K562 (cell line): ENCODE results near the gene CRAMP1. TPM values are rescaled to one million over a fixed set of nuclear protein-coding genes. Genes with fewer than 3 reads are reported as not detected.

Experiments used
- ATAC-seq: fragments of 200-7000 bp; cut with Tn5 transposase; 3 replicates; pipeline ENCODE4 v1.9.1; 2020; ENCODE audit warnings: moderate library complexity
- BruUV-seq: library from RNA; stranded (reverse); fragments of 400-500 nt; replicated peaks from 2 replicates; lab custom pipeline; 2021; lab: Mats Ljungman, UMichigan
- CTCF ChIA-PET: fragments of 300-600 bp; formaldehyde crosslinking; extraction: SDS; loops from one replicate; lab custom pipeline; 2021; ENCODE audit warnings: low intra/inter-chr PET ratio; lab: Yijun Ruan, JAX
- POLR2A ChIA-PET: fragments of 300-600, 350-650 bp; sonication (Branson Sonifier 250); formaldehyde crosslinking; extraction: SDS; loops from one replicate; lab custom pipeline; 2021; ENCODE audit warnings: antibody characterized with exemption, inconsistent platforms; lab: Yijun Ruan, JAX
- DNase-seq, 4 experiments: peaks; one replicate each; pipeline versions ENCODE4 v3.0.0 to v3.0.0-alpha.2; 2011 to 2018; ENCODE audit warnings: low spot score in 3 of 4, mixed read lengths in 3 of 4; ENCODE audit errors: extremely low read depth in 1 of 4
- FAIRE-seq: peaks from 2 replicates; lab custom pipeline; 2011; peaks lifted over from hg19 to GRCh38; lab: Jason Lieb, UNC
- H2AFZ ChIP-seq: 2 replicates; pipeline ENCODE4 v1.6.0; 2011; ENCODE audit warnings: low read depth, low read length, control low read depth, inconsistent platforms
- H3K27ac ChIP-seq: fragments of 200-600 bp; 3 replicates; pipeline ENCODE4 v1.8.0; 2011; ENCODE audit warnings: low read depth, mild to moderate bottlenecking, control low read depth, inconsistent platforms, low read length, moderate library complexity, mixed read lengths; ENCODE audit errors: extremely low read depth
- H3K27me3 ChIP-seq, 2 experiments: fragments of 300-600 bp in 1 of 2; 2 replicates in 1 of 2; 3 replicates in 1 of 2; pipeline versions ENCODE4 v1.6.0 to v1.8.0; 2011; ENCODE audit warnings: inconsistent platforms in 2 of 2, low read length in 2 of 2, mild to moderate bottlenecking in 1 of 2, mixed read lengths in 1 of 2, moderate library complexity in 1 of 2; ENCODE audit not compliant: control insufficient read depth in 2 of 2, insufficient read depth in 2 of 2
- H3K36me3 ChIP-seq: fragments of 300-600 bp; 3 replicates; pipeline ENCODE4 v1.8.0; 2011; ENCODE audit warnings: mild to moderate bottlenecking, low read length, inconsistent platforms; ENCODE audit not compliant: control insufficient read depth, insufficient read depth
- H3K4me1 ChIP-seq, 2 experiments: fragments of 200-600 bp in 1 of 2; replicated peaks in 1 of 2; 2 replicates in 1 of 2; 3 replicates in 1 of 2; pipeline versions ENCODE4 v1.5.1 to v1.8.0; 2011; ENCODE audit warnings: inconsistent platforms in 2 of 2, low read length in 2 of 2, mild to moderate bottlenecking in 1 of 2, mixed read lengths in 1 of 2, moderate library complexity in 1 of 2; ENCODE audit not compliant: control insufficient read depth in 2 of 2, insufficient read depth in 2 of 2
- H3K4me2 ChIP-seq: 2 replicates; pipeline ENCODE4 v1.6.1; 2011; ENCODE audit warnings: low read length, control low read depth, inconsistent platforms, mixed read lengths; ENCODE audit not compliant: insufficient read depth
- H3K4me3 ChIP-seq: fragments of 200-600 bp; sonication (generic), shearing (Covaris generic); 2 replicates; pipeline ENCODE4 v1.5.1; 2016; ENCODE audit warnings: control low read depth, inconsistent platforms
- H3K79me2 ChIP-seq: fragments of 200-600 bp; 3 replicates; pipeline ENCODE4 v1.8.0; 2011; ENCODE audit warnings: low read length, inconsistent platforms; ENCODE audit not compliant: control insufficient read depth, insufficient read depth
- H3K9ac ChIP-seq, 2 experiments: 2 replicates each; pipeline versions ENCODE4 v1.6.0 to v1.6.1; 2011; ENCODE audit warnings: low read depth in 2 of 2, low read length in 2 of 2, control low read depth in 1 of 2, inconsistent platforms in 1 of 2, mild to moderate bottlenecking in 1 of 2, mixed read lengths in 1 of 2; ENCODE audit not compliant: insufficient read depth in 1 of 2
- H3K9me1 ChIP-seq: one replicate; pipeline ENCODE4 v1.6.0; 2011; ENCODE audit warnings: inconsistent platforms, mild to moderate bottlenecking, low read length, moderate library complexity; ENCODE audit not compliant: control insufficient read depth, insufficient read depth
- H3K9me3 ChIP-seq: replicated peaks from 2 replicates; pipeline ENCODE4 v1.5.1; 2011; ENCODE audit warnings: low read depth, low read length, inconsistent platforms; ENCODE audit not compliant: control insufficient read depth, insufficient read depth
- H4K20me1 ChIP-seq: replicated peaks from 2 replicates; pipeline ENCODE4 v1.6.1; 2011; ENCODE audit warnings: low read length, inconsistent platforms, mixed read lengths; ENCODE audit not compliant: control insufficient read depth, insufficient read depth
- ATF7 ChIP-seq: fragments of 450-650 bp; IDR thresholded peaks from 2 replicates; pipeline ENCODE4 v1.7.1; 2014; ENCODE audit warnings: mild to moderate bottlenecking, moderate library complexity
- CREB1 ChIP-seq, 2 experiments: sonication (generic) in 1 of 2; formaldehyde crosslinking in 1 of 2; IDR thresholded peaks; 2 replicates each; pipeline versions ENCODE4 v1.6.1 to v1.8.0; 2012 to 2022; ENCODE audit warnings: inconsistent platforms in 1 of 2, mild to moderate bottlenecking in 1 of 2, missing genetic modification reagents in 1 of 2, moderate library complexity in 1 of 2
- DPF2 ChIP-seq: fragments of 450-650 bp; IDR thresholded peaks from 2 replicates; pipeline ENCODE4 v1.6.1; 2016
- HNRNPUL1 ChIP-seq: fragments of 200-400 bp; formaldehyde crosslinking; IDR thresholded peaks from 2 replicates; pipeline ENCODE4 v1.6.1; 2017; ENCODE audit warnings: low read length
- NELFE ChIP-seq: IDR thresholded peaks from 2 replicates; pipeline ENCODE4 v1.6.1; 2011; ENCODE audit warnings: mild to moderate bottlenecking; ENCODE audit not compliant: insufficient read depth, insufficient read length
- RBM15 ChIP-seq: fragments of 200-400 bp; formaldehyde crosslinking; IDR thresholded peaks from 2 replicates; pipeline ENCODE4 v1.6.1; 2018; ENCODE audit warnings: mild to moderate bottlenecking, low read length, moderate library complexity; ENCODE audit not compliant: insufficient read depth
- SIN3A ChIP-seq, 2 experiments: fragments of 150-350 bp in 1 of 2; IDR thresholded peaks; 2 replicates each; pipeline ENCODE4 v1.6.1; 2011 to 2016; ENCODE audit warnings: borderline replicate concordance in 2 of 2, low read depth in 2 of 2, low read length in 2 of 2, mild to moderate bottlenecking in 2 of 2, moderate library complexity in 2 of 2; ENCODE audit not compliant: control insufficient read depth in 1 of 2
- SRF ChIP-seq, 2 experiments: fragments of 250-450, 450-650 bp in 1 of 2; sonication (Bioruptor Pico) in 1 of 2; sonication (generic) in 1 of 2; formaldehyde crosslinking; IDR thresholded peaks; 2 replicates each; pipeline versions ENCODE4 v1.5.0 to v1.5.1; 2020 to 2022; ENCODE audit warnings: mild to moderate bottlenecking in 1 of 2, missing genetic modification reagents in 1 of 2
- U2AF1 ChIP-seq: fragments of 200-400 bp; formaldehyde crosslinking; optimal IDR thresholded peaks from 2 replicates; pipeline ENCODE3; 2017; ENCODE audit warnings: mild to moderate bottlenecking, low read depth, low read length, moderate library complexity
- XRCC3 ChIP-seq: fragments of 450-650 bp; IDR thresholded peaks from 2 replicates; pipeline ENCODE4 v1.6.1; 2017; ENCODE audit warnings: mild to moderate bottlenecking, moderate library complexity
- ZHX1 ChIP-seq: fragments of 150-350 bp; conservative IDR thresholded peaks from 2 replicates; pipeline ENCODE4 v1.6.1; 2014; ENCODE audit warnings: low read length
- WGBS: fragments of 100-300 bp; shearing (Covaris generic); methylation state at CpG from one replicate; pipeline ENCODE4 v1.1.6; 2016; ENCODE audit warnings: low coverage, mixed read lengths; ENCODE audit not compliant: insufficient coverage; ENCODE audit errors: missing lambda C conversion rate; 5-methylcytosine and 5-hydroxymethylcytosine counted together
- in situ Hi-C: fragments of 300-500 bp; cut with MboI; formaldehyde crosslinking; loops from 4 replicates; pipeline ENCODE4 v1.15.0; 2018; ENCODE audit warnings: inconsistent platforms, mixed read lengths
- intact Hi-C: fragments of 100-400 bp; cut with micrococcal nuclease; formaldehyde crosslinking; loops from 2 replicates; pipeline ENCODE4 v1.14.2; 2022
- polyA plus RNA-seq, 8 experiments: library from polyadenylated mRNA; depleted of rRNA in 4 of 8; stranded (reverse) in 5 of 8; unstranded in 3 of 8; fragments of >200 nt; fragmentation: Nextera tagmentation in 2 of 8; fragmentation: Illumina TruSeq in 1 of 8; extraction: Ambion mirVana in 2 of 8; extraction: Trizol in 1 of 8; gene quantifications; 2 replicates each; pipeline versions ENCODE4 v1.2.1 to v1.2.3, GENCODE V29; 2011 to 2014; ENCODE audit warnings: inconsistent platforms in 1 of 8, missing spikeins in 1 of 8
- total RNA-seq, 7 experiments: library from RNA; depleted of rRNA in 6 of 7; stranded (reverse); fragments of >200 nt in 6 of 7; fragmentation: Illumina TruSeq in 2 of 7; extraction: Trizol in 2 of 7; gene quantifications; 2 replicates each; pipeline versions ENCODE4 v1.2.1 to v1.2.3, GENCODE V29; 2011 to 2021; ENCODE audit warnings: low replicate concordance in 1 of 7
- TF ChIP-seq, protein P1 (sequence below), 2 experiments: IDR thresholded peaks; 2 replicates each; pipeline ENCODE4 v1.6.1; 2011; ENCODE audit warnings: borderline replicate concordance in 1 of 2, control low read depth in 1 of 2, low read depth in 1 of 2, low read length in 1 of 2, mild to moderate bottlenecking in 1 of 2, mixed read lengths in 1 of 2, moderate library complexity in 1 of 2; ENCODE audit not compliant: insufficient read depth in 1 of 2, insufficient read length in 1 of 2, poor library complexity in 1 of 2, severe bottlenecking in 1 of 2; ENCODE audit errors: extremely low read depth in 1 of 2
- TF ChIP-seq, protein P2 (sequence below): sonication (generic); formaldehyde crosslinking; IDR thresholded peaks from 2 replicates; pipeline ENCODE4 v1.4.0; 2020; ENCODE audit warnings: mild to moderate bottlenecking, missing genetic modification reagents

The CRAMP1 gene
- total and polyA plus RNA-seq, 9 of the 15 experiments (the other 6 are each of a cell fraction or from before 2014, with no cell fraction given) = 0.52 to 20.8 (median 7.5) TPM

GRCh38 chr16:1612320-1613111 lies at the start of gene CRAMP1 (continued):
- TF ChIP-seq ZHX1 = no peak
- TF ChIP-seq SIN3A (IDR thresholded peaks at IDR 0.05; ENCODE audit: borderline replicate concordance in 2 of 2, control insufficient read depth in 1 of 2, low read depth in 2 of 2, low read length in 2 of 2) = peak in 1 of 2 experiments; percentile 89; a peak in 3 of 4 replicates

DNA sequence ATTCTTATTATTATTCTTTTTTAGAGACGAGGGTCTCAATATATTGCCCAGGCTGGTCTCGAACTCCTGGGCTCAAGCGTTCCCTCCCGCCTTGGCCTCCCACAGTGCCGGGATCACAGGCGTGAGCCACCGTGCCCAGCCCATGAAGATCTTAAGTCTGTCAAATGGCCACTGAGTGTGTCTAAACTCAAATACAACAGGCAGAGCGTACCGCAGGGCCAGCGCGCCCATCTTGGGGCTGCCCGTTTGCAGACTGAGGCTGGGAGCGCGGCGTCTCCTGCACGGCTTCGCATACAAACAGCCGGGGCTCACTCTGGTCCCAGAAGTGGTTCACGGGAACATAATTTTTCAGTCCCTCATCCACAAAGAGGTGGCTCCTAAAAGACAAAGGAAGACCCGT lies 48.4 kb upstream of the CRAMP1 start:
- Histone ChIP-seq H2AFZ (no peak overlapping the region), H3K9me1 (no peaks in the 10 kb centered on the region), H3K9ac (no peak overlapping the region; a peak in 1 of 4 replicates), H3K27ac (no peak overlapping the region), H4K20me1 (no peaks in the 10 kb centered on the region), H3K4me1 (peaks cover 0 to 13% of the 10 kb centered on the region in 2 experiments; a peak in 1 of 5 replicates), H3K36me3 (no peaks in the 10 kb centered on the region), H3K4me2 (no peak overlapping the region), H3K27me3 (peaks cover 5 to 18% of the 10 kb centered on the region in 2 experiments; a peak in 4 of 5 replicates), H3K79me2 (no peaks in the 10 kb centered on the region), H3K9me3 (no peaks in the 10 kb centered on the region), H3K4me3 (no peak overlapping the region)
- intact Hi-C loops (no loop called here), in situ Hi-C loops (no loop called here)
- FAIRE-seq (no peak), DNase-seq (no peak), ATAC-seq (no peak)
- BruUV-seq = no TSS peak
- 74% methylated on average over 20 of the region's 20 CpGs for WGBS
- ChIA-PET CTCF (no interaction called here), POLR2A (no interaction called here)
- TF ChIP-seq U2AF1 (no peak), SRF (CRISPR knock-in tag; IDR thresholded peaks at IDR 0.05) (no peak), CREB1 (IDR thresholded peaks at IDR 0.05) (no peak), CREB1 (CRISPR knock-in tag; IDR thresholded peaks at IDR 0.05) (no peak), HNRNPUL1 (no peak), DPF2 (no peak), XRCC3 (no peak), NELFE (no peak), RBM15 (no peak), ATF7 (no peak)
- TF ChIP-seq, protein P1, sequence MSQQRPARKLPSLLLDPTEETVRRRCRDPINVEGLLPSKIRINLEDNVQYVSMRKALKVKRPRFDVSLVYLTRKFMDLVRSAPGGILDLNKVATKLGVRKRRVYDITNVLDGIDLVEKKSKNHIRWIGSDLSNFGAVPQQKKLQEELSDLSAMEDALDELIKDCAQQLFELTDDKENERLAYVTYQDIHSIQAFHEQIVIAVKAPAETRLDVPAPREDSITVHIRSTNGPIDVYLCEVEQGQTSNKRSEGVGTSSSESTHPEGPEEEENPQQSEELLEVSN (IDR thresholded peaks at IDR 0.05; ENCODE audit: borderline replicate concordance in 1 of 2, extremely low read depth in 1 of 2, insufficient read depth in 1 of 2, insufficient read length in 1 of 2, low read depth in 1 of 2, low read length in 1 of 2, poor library complexity in 1 of 2, severe bottlenecking in 1 of 2) = no peak
- TF ChIP-seq, protein P2, sequence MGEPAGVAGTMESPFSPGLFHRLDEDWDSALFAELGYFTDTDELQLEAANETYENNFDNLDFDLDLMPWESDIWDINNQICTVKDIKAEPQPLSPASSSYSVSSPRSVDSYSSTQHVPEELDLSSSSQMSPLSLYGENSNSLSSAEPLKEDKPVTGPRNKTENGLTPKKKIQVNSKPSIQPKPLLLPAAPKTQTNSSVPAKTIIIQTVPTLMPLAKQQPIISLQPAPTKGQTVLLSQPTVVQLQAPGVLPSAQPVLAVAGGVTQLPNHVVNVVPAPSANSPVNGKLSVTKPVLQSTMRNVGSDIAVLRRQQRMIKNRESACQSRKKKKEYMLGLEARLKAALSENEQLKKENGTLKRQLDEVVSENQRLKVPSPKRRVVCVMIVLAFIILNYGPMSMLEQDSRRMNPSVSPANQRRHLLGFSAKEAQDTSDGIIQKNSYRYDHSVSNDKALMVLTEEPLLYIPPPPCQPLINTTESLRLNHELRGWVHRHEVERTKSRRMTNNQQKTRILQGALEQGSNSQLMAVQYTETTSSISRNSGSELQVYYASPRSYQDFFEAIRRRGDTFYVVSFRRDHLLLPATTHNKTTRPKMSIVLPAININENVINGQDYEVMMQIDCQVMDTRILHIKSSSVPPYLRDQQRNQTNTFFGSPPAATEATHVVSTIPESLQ (CRISPR knock-in tag) = no peak
